M059J (cell line): ENCODE results near the gene C1QTNF7. TPM values are rescaled to one million over a fixed set of nuclear protein-coding genes. Genes with fewer than 3 reads are reported as not detected.
A peak's percentile ranks its signal among the peaks of the same experiment; 100 is the strongest.

ENCODE experiments used
- DNase-seq: peaks from one replicate; pipeline ENCODE4 v3.0.0-alpha.2; 2012; ENCODE audit warnings: low read depth
- total RNA-seq: library from RNA; depleted of rRNA; stranded (reverse); fragments of >200 nt; shearing (Covaris generic); gene quantifications from 2 replicates; pipeline ENCODE4 v1.2.3, GENCODE V29; 2014

Gene C1QTNF7
- total RNA-seq, 1 experiment from 2014 or later = not detected

GRCh38 chr4:15457406-15458201 is 29.8 kb downstream of the C1QTNF7 start:
- peak; percentile 57 for DNase-seq

DNA sequence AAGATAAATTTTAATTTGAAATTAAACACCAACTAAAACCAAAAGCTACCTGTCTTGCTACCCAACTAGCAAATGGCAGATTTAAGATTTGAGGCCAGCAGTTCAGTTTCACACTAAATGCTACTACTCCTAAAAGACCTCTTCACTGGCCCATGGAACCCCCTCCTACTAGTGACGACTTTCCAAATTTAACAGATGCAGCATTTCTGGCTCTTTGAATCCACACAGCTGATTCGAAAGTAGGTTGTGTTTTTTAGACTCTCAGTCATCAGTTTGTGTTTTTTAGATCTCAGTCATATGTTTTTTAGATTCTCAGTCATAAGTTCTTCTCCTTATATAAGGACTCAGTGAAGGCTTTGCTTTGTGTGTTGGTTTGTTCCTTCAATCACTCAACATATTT is 30.8 kb downstream of the C1QTNF7 start:
- no peak for DNase-seq

- no peak for DNase-seq
These were observed 31.9 kb downstream of the C1QTNF7 start for GRCh38 chr4:15459706-15460105.

- no peak for DNase-seq
These were observed 38.8 kb downstream of the C1QTNF7 start for GRCh38 chr4:15466596-15466995.

GRCh38 chr4:15469402-15470127 is 41.7 kb downstream of the C1QTNF7 start, which contains the start of gene CC2D2A:
Gene CC2D2A, plus strand, starts transcription at chr4:15469882. Its CDS starts 6,051 bp downstream, at chr4:15475933.
- peak; percentile 64 for DNase-seq

GRCh38 chr4:15470128-15470475 is 42.3 kb downstream of the C1QTNF7 start:
- DNase-seq = peak; percentile 11

GRCh38 chr4:15476396-15476795 is 48.6 kb downstream of the C1QTNF7 start:
- no peak for DNase-seq

DNA sequence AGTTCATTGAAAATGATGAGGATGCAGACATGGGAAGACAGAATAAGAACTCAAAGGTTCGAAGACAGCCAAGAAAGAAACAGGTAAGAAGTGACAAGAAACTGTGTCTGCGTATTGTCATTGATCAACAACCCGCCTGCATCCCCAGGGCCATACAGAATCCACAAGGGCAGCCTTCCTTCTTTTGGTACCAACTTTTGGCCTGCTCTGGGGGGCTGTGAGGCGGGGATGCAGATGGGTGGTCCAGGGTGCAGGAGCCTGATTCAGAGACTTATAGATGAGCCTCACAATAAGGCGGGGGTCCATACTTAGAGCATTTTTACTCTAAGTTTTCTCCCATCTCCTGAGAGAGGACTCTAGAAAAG is 50.9 kb downstream of the C1QTNF7 start:
- no peak for DNase-seq

DNA sequence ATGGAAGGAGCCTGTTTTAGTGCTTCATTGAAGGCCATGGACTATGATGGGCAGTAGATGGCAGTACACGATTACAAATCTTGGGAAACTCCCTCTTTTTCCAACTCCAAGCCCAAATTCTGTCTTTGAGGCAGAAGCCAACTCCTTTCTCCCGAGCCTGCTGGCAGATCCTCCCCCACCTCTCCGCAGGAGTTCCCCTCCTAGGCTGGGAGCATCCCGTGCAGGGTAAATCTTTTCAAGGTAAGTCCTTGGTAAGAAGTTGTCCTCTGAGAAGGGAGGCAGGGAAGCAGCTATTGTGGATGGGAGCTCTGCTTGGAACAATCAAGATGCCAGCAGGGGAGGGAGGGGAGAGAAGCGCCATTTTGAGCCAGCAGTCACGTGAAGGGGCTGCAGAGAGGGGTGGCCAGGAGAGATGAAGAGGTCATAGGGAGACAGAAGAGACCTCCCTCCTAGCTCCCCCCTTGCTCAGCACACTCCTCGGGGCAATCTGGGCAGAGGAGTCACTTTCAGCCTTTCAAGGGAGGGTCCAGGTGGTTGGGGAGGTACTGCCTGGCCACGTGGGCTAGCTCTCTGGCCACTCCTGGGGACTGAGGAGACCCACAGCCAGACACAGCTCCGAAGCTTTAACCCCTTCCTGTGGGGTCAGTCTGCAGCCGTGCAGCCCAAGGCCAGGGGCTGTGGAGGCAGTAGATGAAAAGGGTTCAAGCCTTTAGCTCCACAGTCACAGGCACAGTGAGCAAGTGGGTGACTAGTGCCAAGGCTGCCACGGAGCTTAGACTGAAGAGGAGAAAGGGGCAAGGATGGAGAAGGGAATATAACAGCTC is 51.5 kb downstream of the C1QTNF7 start:
- peak; percentile 83 for DNase-seq

DNA sequence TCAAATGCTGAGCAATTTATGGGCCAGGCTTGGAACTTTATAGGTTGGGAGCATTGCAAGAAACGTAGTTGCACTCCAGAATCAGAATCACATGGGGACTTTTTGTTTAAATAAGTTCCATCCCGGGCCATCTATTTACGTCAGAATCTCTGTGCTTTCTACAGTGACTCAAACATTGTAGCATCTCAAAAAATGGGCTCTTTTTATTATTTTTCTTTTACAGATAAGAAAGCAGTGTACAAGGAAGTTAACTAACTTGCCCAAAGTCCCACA is 52.0 kb downstream of the C1QTNF7 start:
- DNase-seq = no peak

GRCh38 chr4:15481961-15482745 is 54.3 kb downstream of the C1QTNF7 start:
- no peak for DNase-seq

DNA sequence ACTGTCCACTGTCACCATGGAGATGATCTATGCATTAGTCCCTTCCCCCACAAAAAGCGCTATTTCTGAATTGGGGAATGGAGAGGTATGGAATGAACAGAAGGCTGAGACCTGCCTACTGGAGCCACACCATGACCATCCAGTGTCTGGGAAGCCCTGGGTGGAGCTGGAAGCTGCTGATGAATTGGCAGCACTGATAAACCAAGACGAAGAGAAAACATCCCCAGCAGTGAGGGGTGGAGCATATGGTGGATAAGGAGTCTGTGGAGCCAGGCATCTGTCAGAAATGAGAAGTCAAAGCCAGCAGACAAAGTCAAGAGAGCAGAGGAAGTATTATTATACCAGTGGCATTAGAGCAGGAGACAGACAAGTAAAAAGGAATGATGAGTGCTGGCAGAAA is 55.0 kb downstream of the C1QTNF7 start:
- no peak for DNase-seq

GRCh38 chr4:15488136-15488535 is 60.3 kb downstream of the C1QTNF7 start:
- no peak for DNase-seq

DNA sequence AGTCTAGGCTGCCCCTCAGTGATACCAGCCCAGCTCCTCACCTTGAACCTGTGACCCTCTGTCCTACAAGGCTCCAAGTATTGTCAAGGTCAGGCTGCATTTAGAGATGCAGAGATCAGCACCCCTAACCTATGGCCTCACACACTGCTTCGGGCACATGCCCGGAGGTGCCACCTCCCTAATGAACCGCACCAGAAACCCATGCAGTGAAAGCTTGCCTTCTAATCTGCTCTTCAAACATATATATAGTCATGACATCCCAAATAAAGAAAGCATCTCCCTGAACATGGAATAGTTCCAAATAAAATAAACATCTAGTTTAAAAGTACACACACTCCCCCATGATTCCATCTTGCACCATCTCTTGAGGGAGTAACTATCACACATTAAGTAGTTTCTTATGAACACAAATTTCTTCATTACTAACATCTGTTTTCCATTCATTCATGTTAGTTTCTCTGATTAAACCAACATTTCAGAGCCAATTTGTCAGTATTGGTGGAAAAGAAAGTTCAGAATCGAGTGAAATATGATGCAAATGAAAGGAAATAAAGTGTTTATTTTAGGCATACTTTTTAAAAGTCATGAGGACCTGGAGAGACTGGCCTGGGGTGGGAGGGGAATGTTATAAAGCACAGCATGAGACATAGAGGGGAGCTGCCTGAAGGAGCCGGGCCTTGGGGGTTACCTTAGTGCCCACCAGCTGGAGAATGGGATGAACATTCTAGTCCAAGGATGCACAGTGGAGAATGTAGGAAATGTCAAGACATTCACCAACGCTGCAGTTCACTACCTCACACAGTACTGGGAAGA is 61.0 kb downstream of the C1QTNF7 start:
- peak; percentile 54 for DNase-seq

DNA sequence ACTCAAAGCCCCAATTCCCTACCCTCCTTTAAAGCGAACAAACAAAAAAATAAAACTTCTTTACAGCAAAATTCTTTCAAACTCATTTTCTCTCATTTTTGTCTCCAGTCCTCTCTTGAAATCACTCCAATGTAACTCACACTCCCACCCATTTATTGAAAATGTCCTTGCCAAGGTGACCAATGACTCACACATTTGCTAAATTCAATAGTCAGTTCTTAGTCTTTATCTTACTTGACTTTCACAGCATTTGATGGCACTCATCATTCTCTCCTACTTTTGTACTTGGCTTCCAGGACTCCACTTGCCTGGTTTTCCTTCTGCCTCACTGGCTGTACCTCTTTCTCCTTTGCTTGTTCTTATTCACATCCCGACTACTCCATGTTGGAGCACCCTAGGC is 61.7 kb downstream of the C1QTNF7 start:
- no peak for DNase-seq

DNA sequence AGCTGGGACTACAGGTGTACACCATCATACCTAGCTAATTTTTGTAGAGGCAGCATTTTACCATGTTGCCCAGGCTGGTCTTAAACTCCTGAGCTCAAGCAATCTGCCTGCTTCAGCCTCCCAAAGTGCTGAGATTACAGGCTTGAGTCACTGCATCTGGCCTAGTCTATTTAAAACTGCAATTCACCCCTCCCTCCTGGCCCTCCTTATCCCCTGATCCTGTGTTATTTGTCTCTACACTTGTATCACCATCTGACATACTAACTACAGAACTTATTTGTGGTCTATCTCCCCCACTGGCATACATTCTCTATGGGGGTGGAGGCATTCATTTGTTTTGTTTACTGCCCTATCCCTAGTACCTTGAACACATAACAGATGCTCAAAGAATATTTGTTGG is 65.6 kb downstream of the C1QTNF7 start:
- DNase-seq = no peak

- peak; percentile 44 for DNase-seq
These were observed 67.8 kb downstream of the C1QTNF7 start for GRCh38 chr4:15495621-15496020.
